GM04503 (cell line): Measurements from ENCODE around the gene AFF3.
"Not testable (repeated sequence)": the region's sequence is repeated elsewhere in the genome, so short reads cannot be mapped to it uniquely, and the experiment has no call there.

Experiments
- DNase-seq: peaks from one replicate; pipeline ENCODE4 v3.0.0-alpha.2; 2012; ENCODE audit warnings: low read depth

AFF3 gene

GRCh38 chr2:100107906-100108647 is 34.3 kb downstream of the AFF3 start:
- no peak for DNase-seq

DNA sequence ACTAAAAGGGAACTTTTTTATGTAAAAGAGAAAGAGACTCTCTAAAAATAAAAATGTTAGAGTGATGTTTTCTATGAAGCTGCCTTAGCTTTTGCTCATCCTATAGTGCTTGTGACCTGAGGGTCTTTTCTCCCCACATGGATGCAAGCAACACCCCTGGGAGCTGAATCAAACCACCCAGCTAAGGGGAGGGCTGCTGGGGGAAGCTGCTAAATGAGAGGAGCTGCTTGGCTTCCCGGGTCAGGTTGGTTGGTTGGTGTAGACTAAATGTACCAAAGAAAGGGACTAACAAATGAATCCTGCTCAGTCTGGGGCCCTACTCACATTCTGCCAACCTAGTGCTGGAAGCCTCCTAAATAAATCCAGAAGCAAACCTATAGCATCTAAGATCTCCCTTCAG is 35.0 kb downstream of the AFF3 start:
- DNase-seq: no peak

DNA sequence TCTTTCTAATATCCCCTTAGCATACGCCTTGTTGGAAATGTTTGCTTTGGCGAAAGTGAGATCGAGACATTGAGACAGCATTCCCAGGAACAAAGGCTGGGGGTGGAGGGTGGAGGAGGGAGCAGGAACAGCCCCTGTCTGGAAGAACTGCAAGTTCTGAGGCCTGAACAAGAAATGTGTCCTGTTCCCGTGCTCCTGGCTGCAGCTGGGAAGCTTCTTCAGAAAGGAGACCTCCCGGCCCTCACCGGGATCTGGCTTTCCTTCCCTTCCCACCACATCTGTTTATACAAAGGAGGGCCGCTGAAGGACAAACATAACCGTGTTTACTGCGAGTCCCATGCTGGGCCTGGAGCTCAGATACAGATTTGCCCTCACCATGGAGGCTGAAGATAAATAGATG is 35.9 kb downstream of the AFF3 start:
- no peak for DNase-seq

- no peak for DNase-seq
Measured at GRCh38 chr2:100105678-100106054, 36.7 kb downstream of the AFF3 start.

DNA sequence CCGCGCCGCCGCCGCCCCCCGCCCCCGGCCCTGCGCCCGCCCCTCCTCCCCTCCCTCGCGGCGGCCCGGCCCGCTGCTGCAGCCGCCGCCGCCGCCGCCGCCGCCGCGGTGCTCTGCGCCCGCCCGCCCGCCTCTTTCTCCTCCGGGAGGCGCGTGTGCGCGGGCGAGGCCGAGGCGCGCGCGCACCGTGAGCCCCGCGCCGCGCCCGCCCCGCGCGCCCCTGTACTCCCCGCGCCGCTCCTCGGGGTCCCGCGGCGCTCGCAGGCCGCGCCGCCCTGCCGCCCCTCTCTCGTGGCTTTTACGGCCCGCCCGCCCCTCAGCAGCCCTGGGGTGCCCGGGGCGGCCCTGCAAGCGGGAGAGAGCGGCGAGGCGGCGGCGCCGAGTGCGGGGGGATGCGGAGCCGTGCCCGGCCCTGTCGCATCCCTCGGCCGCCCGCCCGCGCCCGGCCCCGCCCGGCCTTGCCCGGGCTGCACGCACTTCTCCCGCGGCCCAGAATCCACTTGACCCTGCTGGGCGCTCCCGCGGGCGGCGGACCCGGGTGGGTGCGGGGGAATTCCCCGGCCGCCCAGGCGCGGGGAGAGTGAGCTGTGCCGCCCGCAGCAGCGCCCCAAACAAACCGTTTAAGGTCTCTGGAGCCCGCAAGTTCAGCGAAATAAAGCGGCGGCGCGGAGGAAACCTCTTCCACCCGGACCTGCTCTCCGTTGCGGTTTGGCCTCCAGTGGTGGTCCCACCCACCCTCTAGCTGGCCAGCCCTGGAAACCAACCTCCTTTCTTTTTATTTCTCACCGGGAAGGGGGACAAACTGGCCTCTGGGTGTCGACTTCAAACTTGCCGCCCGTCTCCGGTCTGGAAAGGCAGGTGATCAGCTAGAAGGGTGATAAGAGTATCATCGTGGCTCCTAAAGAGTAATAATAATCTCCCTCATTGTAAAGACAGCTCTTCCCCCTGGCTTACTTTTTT is 37.4 kb downstream of the AFF3 start:
- no peak for DNase-seq

- DNase-seq: not testable (repeated sequence)
Measured at GRCh38 chr2:100104265-100104664, 38.1 kb downstream of the AFF3 start.

DNA sequence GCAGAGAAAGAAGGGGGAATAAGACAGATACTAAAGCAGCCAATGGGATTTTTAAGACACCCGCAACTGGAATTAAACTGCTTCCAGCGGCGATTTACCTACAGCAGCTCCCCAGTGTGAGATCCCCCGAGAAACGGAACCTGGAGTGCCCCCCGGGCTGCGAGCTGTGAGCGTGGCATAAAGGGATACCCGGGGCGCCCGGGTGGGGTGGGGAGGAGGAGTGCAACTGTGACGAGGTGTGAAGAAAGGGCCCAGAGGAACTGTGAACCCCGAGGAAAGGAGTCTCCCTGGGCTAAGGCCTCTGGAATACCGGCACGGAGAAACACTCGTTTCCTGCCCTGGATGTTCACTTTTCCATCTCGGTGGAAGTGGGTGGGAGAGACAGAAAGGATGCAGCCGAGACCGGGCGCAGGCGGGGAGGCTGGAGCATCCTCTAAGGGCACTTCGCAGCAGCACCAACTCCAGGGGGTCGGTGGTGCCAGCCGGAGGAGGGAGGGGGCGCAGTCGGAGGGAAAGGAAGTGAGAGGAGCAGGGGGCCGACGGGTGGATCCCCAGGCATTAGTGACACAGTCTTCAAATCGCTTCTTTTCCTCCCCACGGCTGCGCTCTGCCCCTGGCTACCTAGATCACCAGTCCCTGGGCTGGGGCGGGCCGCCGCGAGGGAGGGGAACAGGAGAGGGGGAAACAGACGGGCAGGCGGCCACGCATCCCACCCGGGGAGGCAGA is 38.7 kb downstream of the AFF3 start:
- DNase-seq: not testable (repeated sequence)

- not testable (repeated sequence) for DNase-seq
Measured at GRCh38 chr2:100102466-100103180, 39.8 kb downstream of the AFF3 start.

- DNase-seq: not testable (repeated sequence)
Measured at GRCh38 chr2:100098855-100099254, 43.5 kb downstream of the AFF3 start.

DNA sequence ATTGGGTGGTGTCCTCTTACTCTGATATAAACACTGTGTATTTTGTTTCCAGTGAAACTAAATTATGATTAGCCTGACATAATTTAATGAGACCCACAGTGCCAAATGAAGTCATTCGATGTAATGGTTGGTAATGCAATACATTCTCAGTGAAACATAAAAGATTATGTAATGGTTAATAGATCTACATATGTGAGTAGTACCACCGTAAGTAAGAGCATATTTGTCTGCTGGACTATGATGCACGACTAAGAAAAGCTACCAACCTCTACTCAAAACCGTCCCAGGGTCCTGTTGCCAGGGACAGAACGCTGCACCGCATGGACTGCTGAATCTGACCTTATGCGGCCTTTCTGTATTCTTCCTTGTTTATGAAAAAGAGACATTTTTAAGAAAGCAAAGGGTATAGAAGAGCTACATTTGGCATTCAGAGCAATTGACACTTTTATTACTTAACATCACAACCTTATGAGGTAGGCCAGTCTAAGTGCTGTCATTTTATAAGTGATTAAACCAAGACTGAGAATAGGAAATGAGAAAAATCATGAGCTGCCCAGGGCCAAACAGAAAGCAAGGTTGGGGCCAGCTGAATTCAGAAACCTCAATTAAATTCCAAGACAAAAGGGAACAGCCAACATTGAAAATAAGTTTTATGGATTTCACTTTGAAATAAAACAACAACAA is 44.6 kb downstream of the AFF3 start:
- not testable (repeated sequence) for DNase-seq

GRCh38 chr2:100095845-100096244 is 46.5 kb downstream of the AFF3 start:
- DNase-seq: not testable (repeated sequence)

DNA sequence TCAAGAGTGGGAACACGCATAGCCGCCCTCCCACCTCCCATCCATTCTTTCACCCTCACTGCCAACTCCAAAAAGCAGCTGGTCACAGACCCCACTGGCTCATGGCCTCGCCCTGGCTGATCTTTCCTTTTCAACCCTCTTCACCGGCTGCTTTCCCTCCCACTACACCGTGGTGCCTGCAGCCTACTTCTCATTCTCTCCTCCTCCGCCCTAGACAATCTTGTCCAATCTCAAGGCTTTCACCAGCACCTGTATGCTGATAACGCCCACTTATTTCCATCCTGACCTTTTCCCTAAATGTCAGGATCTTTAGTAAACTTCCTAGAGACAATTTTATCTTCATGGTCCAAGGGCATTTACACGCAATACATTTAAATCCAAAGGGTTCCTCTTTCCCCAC is 50.6 kb downstream of the AFF3 start:
- DNase-seq: not testable (repeated sequence)

DNA sequence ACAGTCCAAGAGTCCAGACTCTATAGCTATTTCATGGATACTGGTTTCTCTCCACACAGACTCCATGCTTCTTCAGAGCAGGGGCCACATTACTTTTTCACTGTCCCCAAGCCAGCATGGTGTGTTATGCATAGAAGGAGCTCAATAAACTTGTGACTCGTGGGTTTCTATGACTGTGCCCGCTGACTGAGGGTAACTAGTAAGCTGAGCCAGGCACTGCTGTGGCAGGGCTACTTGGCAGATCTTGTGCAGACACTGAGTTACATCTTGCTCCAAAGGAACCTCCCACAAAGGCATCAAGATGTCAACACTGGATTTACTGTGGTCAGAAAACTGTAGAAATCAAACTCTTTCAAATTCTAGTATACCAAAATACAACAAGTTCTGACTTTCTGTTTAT is 56.6 kb downstream of the AFF3 start:
- DNase-seq: not testable (repeated sequence)

DNA sequence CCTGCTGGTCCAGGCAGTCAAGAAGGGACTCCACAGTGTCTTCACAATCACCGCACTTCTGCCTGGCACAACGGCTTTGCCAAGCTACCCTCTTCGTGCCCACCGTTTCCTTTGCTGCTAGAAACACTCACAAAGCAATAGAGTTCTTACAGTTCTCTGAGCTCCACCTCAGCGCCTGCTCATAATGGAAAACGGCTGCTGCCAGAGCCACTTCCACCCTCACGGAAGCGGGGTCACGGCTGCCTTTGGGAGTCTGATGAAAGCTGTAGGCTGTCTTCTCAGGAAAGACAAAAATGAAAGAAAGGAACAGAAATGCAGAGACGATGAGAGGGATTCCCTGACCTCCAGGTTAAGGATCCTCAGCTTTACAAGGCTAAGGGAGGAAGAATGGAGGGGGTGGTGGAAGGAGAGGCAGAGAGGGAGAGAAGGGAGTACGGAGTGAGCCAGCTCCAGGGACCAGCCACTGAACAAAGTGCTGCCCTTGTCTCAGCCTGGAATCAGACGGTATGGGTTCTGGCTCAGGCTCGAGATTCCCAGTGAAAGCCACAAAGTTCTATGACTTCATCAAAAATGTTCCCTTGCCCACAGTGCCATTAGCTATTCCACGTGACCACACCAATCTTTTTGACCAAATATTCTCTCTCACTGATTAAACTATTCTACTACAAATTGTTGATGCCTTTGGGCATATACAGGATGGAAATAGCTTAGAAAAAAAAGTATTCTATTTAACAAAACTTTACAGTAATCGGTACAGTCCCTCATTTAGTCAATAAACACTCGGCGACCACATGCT is 58.8 kb downstream of the AFF3 start:
- DNase-seq: peak; percentile 22

DNA sequence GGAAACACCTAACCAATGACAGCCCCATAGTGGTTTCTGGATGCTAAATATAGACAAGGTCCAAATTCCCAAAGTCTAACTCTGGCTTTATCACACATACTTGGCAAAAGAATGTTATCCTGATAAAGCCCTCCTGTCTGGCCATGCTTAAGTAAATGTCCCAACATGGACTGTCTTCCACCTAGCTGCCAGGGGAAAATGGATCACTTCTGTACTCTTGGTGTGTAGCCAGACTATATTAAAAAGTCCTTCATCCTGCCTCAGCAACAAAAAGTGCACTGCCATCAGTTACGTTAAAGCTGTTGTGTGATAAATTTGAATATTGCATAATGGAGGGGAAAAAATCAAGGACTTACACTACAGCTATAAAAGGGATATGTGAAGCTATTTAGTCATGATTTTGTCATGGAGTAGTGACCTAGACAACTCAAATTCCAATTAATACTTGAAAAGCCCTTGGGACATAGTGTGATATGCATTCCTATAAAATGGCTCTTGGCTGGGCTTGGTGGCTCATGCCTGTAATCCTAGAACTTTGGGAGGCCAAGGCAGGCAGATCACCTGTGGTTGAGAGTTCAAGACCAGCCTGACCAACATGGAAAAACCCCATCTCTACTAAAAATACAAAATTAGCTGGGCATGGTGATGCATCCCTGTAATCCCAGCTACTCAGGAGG is 60.0 kb downstream of the AFF3 start:
- DNase-seq: not testable (repeated sequence)

DNA sequence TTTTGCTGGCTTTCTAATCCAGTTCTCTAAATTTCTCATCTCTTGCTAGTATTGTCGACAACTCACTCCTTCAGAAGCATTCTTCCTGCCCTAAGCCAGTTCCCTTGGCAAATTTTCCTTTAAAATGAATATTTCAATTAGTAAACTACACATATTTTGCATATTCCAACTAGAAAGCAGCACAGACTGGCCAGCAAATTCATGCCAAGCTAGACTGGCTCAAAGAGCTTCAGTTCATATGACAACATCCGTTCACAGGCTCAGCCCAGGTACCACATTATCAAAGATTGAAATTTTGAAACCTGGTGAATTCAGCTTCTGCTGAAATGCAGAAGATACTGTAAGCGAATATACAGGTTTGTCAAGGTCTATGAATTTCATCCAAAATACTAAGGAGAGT is 64.5 kb downstream of the AFF3 start:
- no peak for DNase-seq

- DNase-seq: no peak
Measured at GRCh38 chr2:100077456-100077855, 64.9 kb downstream of the AFF3 start.

DNA sequence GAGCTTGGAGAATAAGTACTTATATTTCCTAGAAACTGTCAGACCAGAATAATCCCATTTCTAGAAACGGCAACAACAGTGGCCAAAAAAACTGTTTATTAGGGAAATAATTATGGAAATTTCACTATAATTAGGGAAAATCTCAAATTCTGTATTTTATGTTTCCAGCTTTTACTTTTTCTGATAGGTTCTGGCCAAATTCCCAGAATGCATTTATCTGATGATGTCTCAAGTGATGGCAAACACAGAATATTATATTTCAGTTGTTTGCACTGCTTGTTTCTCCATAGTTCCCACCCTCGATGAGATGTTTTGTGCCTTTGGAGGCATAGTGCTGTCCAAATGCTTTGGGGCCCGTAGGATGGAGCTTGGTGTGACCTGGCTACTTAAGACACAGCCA is 66.9 kb downstream of the AFF3 start:
- no peak for DNase-seq

GRCh38 chr2:100073110-100073509 is 69.3 kb downstream of the AFF3 start:
- DNase-seq: no peak

- no peak for DNase-seq
Measured at GRCh38 chr2:100072503-100072902, 69.9 kb downstream of the AFF3 start.
